Parathyroid adenoma (tissue), 2 donors: ENCODE results near the gene TRABD2B.

Experiments used
- H2AFZ ChIP-seq: fragments of 300-600 bp; sonication (generic); one replicate; pipeline ENCODE4 v1.7.0; 2017; ENCODE audit warnings: antibody characterized with exemption, mild to moderate bottlenecking
- H3K27ac ChIP-seq: fragments of 300-600 bp; sonication (generic); one replicate; pipeline ENCODE4 v1.7.0; 2017
- H3K27me3 ChIP-seq: fragments of 300-600 bp; sonication (generic); one replicate; pipeline ENCODE4 v1.7.0; 2017; ENCODE audit warnings: low read length; ENCODE audit not compliant: control insufficient read depth, insufficient read depth
- H3K36me3 ChIP-seq: fragments of 300-600 bp; sonication (generic); one replicate; pipeline ENCODE4 v1.7.0; 2017; ENCODE audit warnings: low read length; ENCODE audit not compliant: control insufficient read depth, insufficient read depth
- H3K4me1 ChIP-seq: fragments of 300-600 bp; sonication (generic); one replicate; pipeline ENCODE4 v1.7.0; 2017; ENCODE audit warnings: control low read depth
- H3K4me2 ChIP-seq: fragments of 300-600 bp; sonication (generic); one replicate; pipeline ENCODE4 v1.7.0; 2017; ENCODE audit warnings: low read length
- H3K4me3 ChIP-seq: fragments of 300-600 bp; sonication (generic); one replicate; pipeline ENCODE4 v1.7.0; 2017; ENCODE audit warnings: low read depth, low read length
- H3K79me2 ChIP-seq: fragments of 300-600 bp; sonication (generic); one replicate; pipeline ENCODE4 v1.7.0; 2017; ENCODE audit warnings: control low read depth
- H3K9ac ChIP-seq: fragments of 300-600 bp; sonication (generic); one replicate; pipeline ENCODE4 v1.7.0; 2017; ENCODE audit warnings: mild to moderate bottlenecking
- H3K9me3 ChIP-seq: fragments of 300-600 bp; sonication (generic); one replicate; pipeline ENCODE4 v1.7.0; 2017; ENCODE audit warnings: low read length; ENCODE audit not compliant: control insufficient read depth
- CTCF ChIP-seq: fragments of 300-600 bp; sonication (generic); IDR thresholded peaks from one replicate; pipeline ENCODE4 v1.7.0; 2017; ENCODE audit warnings: antibody characterized with exemption, mild to moderate bottlenecking
- donor health status: primary hyperparathyroidism.

The TRABD2B gene

GRCh38 chr1:47867438-47868347 is 129.5 kb downstream of the TRABD2B start:
- Histone ChIP-seq H3K4me2 (no peak overlapping the region), H3K4me1 (no peaks in the 10 kb centered on the region), H3K9ac (no peak overlapping the region), H3K27ac (no peak overlapping the region), H3K36me3 (no peaks in the 10 kb centered on the region), H3K9me3 (no peaks in the 10 kb centered on the region), H2AFZ (no peak overlapping the region), H3K4me3 (no peak overlapping the region), H3K79me2 (no peaks in the 10 kb centered on the region), H3K27me3 (no peaks in the 10 kb centered on the region)
- TF ChIP-seq CTCF: no peak

GRCh38 chr1:47866601-47867437 is 130.4 kb downstream of the TRABD2B start:
- Histone ChIP-seq H3K27ac (no peak overlapping the region), H2AFZ (no peak overlapping the region), H3K27me3 (no peaks in the 10 kb centered on the region), H3K79me2 (no peaks in the 10 kb centered on the region), H3K9me3 (no peaks in the 10 kb centered on the region), H3K4me3 (no peak overlapping the region), H3K9ac (no peak overlapping the region), H3K4me2 (no peak overlapping the region), H3K36me3 (no peaks in the 10 kb centered on the region), H3K4me1 (no peaks in the 10 kb centered on the region)
- no peak for TF ChIP-seq CTCF

- no peak overlapping the region for H3K27ac ChIP-seq
- no peak overlapping the region for H3K9ac ChIP-seq
These were observed 131.2 kb downstream of the TRABD2B start for GRCh38 chr1:47865881-47866535.

GRCh38 chr1:47859092-47859743 is 138.0 kb downstream of the TRABD2B start:
- no peak overlapping the region for H3K27ac ChIP-seq
- no peak overlapping the region for H2AFZ ChIP-seq
- no peak overlapping the region for H3K9ac ChIP-seq
- H3K27me3 ChIP-seq: no peaks in the 10 kb centered on the region
- no peaks in the 10 kb centered on the region for H3K4me1 ChIP-seq
- no peaks in the 10 kb centered on the region for H3K9me3 ChIP-seq
- H3K79me2 ChIP-seq: no peaks in the 10 kb centered on the region
- H3K36me3 ChIP-seq: no peaks in the 10 kb centered on the region
- no peak overlapping the region for H3K4me2 ChIP-seq
- H3K4me3 ChIP-seq: no peak overlapping the region
- no peak for TF ChIP-seq CTCF

More at GRCh38 chr1:47865881-47866535, 131.2 kb downstream of the TRABD2B start:
- no peaks in the 10 kb centered on the region for H3K4me1 ChIP-seq
- no peaks in the 10 kb centered on the region for H3K79me2 ChIP-seq
- no peak overlapping the region for H3K4me3 ChIP-seq
- no peaks in the 10 kb centered on the region for H3K36me3 ChIP-seq
- no peak overlapping the region for H2AFZ ChIP-seq
- H3K27me3 ChIP-seq: no peaks in the 10 kb centered on the region
- TF ChIP-seq CTCF: no peak
- no peaks in the 10 kb centered on the region for H3K9me3 ChIP-seq
- H3K4me2 ChIP-seq: no peak overlapping the region
